Esophagus squamous epithelium (tissue), 5 donors: ENCODE results near the gene KIAA0513. TPM values are rescaled to one million over a fixed set of nuclear protein-coding genes. Genes with fewer than 3 reads are reported as not detected.

ENCODE experiments used
- DNase-seq: peaks from one replicate; lab custom pipeline; 2025; lab: John Stamatoyannopoulos, UW
- H3K27ac ChIP-seq, 4 donors: fragments of 200-600 bp; sonication (generic); one replicate each; pipeline ENCODE4 v1.5.1; 2016 to 2019; ENCODE audit warnings: mild to moderate bottlenecking in 1 of 4
- H3K27me3 ChIP-seq, 4 donors: fragments of 200-600 bp; sonication (generic); 1 replicate in 3 of 4; 2 replicates in 1 of 4; pipeline versions ENCODE4 v1.5.1 to v1.6.0; 2017 to 2021; ENCODE audit warnings: antibody characterized with exemption in 1 of 4
- H3K36me3 ChIP-seq, 3 donors: fragments of 200-600 bp; sonication (generic); one replicate each; pipeline ENCODE4 v1.5.1; 2016 to 2019
- H3K4me1 ChIP-seq, 3 donors: fragments of 200-600 bp; sonication (generic); one replicate each; pipeline ENCODE4 v1.5.1; 2017 to 2019
- H3K4me3 ChIP-seq, 4 donors: fragments of 200-600 bp; sonication (generic); 1 replicate in 3 of 4; 2 replicates in 1 of 4; pipeline ENCODE4 v1.5.1; 2016 to 2019; ENCODE audit warnings: mild to moderate bottlenecking in 2 of 4, moderate library complexity in 1 of 4
- H3K9me3 ChIP-seq, 3 donors: fragments of 200-600 bp; sonication (generic); one replicate each; pipeline ENCODE4 v1.5.1; 2016 to 2019
- POLR2A ChIP-seq, 4 donors: fragments of 450-650 bp; IDR thresholded peaks; one replicate each; pipeline ENCODE4 v1.6.1; 2017; ENCODE audit warnings: antibody characterized with exemption in 4 of 4, mild to moderate bottlenecking in 4 of 4, moderate library complexity in 3 of 4
- WGBS, 2 donors: methylation state at CpG; one replicate each; pipeline ENCODE4 v1.1.5; 2018; 5-methylcytosine and 5-hydroxymethylcytosine counted together
- intact Hi-C: fragments of 100-400 bp; cut with DNase I; formaldehyde crosslinking; loops from one replicate; pipeline ENCODE4 v1.15.0; 2022
- total RNA-seq, 4 donors: library from RNA; depleted of rRNA; stranded (reverse); fragments of >200 nt; gene quantifications; one replicate each; pipeline ENCODE4 v1.1.0, GENCODE V29; 2016
- TF ChIP-seq, protein P1 (sequence below), 6 experiments: fragments of 450-650 bp in 4 of 6; fragments of 200-600 bp in 2 of 6; sonication (generic) in 2 of 6; IDR thresholded peaks; one replicate each; pipeline ENCODE4 v1.5.1; 2016 to 2019; ENCODE audit warnings: antibody characterized with exemption in 6 of 6, mild to moderate bottlenecking in 4 of 6, moderate library complexity in 4 of 6
- donor health status: DM: yes; HTN: yes; CAD: no.

The KIAA0513 gene
- total RNA-seq, 4 donors from 2014 or later = 9.0 to 11.4 (median 9.7) TPM

- Histone ChIP-seq H3K4me1 (peaks cover 0 to 20% (median 0%) of the 10 kb centered on the region in 3 donors), H3K27ac (no peak overlapping the region), H3K4me3 (no peak overlapping the region), H3K9me3 (no peaks in the 10 kb centered on the region), H3K36me3 (peaks cover 0 to 25% (median 0%) of the 10 kb centered on the region in 3 donors), H3K27me3 (no peaks in the 10 kb centered on the region)
- no peak for DNase-seq
- TF ChIP-seq, protein P1, sequence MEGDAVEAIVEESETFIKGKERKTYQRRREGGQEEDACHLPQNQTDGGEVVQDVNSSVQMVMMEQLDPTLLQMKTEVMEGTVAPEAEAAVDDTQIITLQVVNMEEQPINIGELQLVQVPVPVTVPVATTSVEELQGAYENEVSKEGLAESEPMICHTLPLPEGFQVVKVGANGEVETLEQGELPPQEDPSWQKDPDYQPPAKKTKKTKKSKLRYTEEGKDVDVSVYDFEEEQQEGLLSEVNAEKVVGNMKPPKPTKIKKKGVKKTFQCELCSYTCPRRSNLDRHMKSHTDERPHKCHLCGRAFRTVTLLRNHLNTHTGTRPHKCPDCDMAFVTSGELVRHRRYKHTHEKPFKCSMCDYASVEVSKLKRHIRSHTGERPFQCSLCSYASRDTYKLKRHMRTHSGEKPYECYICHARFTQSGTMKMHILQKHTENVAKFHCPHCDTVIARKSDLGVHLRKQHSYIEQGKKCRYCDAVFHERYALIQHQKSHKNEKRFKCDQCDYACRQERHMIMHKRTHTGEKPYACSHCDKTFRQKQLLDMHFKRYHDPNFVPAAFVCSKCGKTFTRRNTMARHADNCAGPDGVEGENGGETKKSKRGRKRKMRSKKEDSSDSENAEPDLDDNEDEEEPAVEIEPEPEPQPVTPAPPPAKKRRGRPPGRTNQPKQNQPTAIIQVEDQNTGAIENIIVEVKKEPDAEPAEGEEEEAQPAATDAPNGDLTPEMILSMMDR (IDR thresholded peaks at IDR 0.05) = no peak
- TF ChIP-seq POLR2A (IDR thresholded peaks at IDR 0.05) = no peak
- intact Hi-C loops = no loop called here
- WGBS, 2 donors = 90 to 97% methylated on average over 6 of the region's 6 CpGs
These were observed 36.6 kb downstream of the KIAA0513 start for GRCh38 chr16:85064186-85064585.

GRCh38 chr16:85065099-85065498 is 37.5 kb downstream of the KIAA0513 start:
- Histone ChIP-seq H3K9me3 (no peaks in the 10 kb centered on the region), H3K4me3 (no peak overlapping the region), H3K27me3 (no peaks in the 10 kb centered on the region), H3K36me3 (peaks cover 0 to 35% (median 0%) of the 10 kb centered on the region in 3 donors), H3K27ac (no peak overlapping the region), H3K4me1 (peaks cover 0 to 20% (median 0%) of the 10 kb centered on the region in 3 donors)
- DNase-seq = no peak
- TF ChIP-seq, protein P1 (IDR thresholded peaks at IDR 0.05) = no peak
- no peak for TF ChIP-seq POLR2A (IDR thresholded peaks at IDR 0.05)
- intact Hi-C loops = no loop called here
- 91 to 100% methylated on average over 7 to 10 of the region's 13 CpGs for WGBS, 2 donors

DNA sequence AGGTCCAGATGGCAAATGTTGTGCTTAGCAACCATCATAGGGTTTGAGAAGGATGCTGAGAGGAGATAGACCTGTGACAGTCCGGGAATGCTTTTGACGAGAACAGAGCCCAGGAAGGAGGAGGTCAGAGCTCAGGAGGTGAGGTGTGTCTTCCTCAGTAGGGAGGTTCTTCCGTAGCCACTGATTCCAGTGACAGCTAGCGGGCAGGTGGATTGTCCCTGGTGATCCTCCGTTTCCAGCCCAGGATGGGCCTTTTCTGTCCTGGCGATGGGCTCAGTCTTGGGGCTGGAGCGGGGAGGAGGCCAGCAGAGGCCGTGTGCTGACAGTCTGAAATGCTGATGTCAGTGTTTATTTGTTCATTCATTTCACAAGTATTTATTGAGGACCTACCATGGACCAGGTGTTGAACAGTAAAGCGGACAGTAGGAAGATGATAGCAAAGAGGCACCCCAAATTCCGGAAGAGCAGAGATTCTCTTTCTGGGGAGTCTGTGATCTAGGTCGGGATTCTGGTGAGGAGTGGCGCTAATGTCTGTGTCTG is 38.8 kb downstream of the KIAA0513 start:
- TF ChIP-seq, protein P1 (IDR thresholded peaks at IDR 0.05) = no peak
- TF ChIP-seq POLR2A (IDR thresholded peaks at IDR 0.05) = no peak
- WGBS, 2 donors = 84 to 92% methylated on average over 9 to 12 of the region's 12 CpGs
- no peak for DNase-seq
- Histone ChIP-seq H3K9me3 (no peaks in the 10 kb centered on the region), H3K27ac (no peak overlapping the region), H3K4me1 (peaks cover 0 to 20% (median 0%) of the 10 kb centered on the region in 3 donors), H3K27me3 (no peaks in the 10 kb centered on the region), H3K4me3 (no peak overlapping the region), H3K36me3 (peaks cover 0 to 46% (median 0%) of the 10 kb centered on the region in 3 donors)
- intact Hi-C loops = no loop called here

DNA sequence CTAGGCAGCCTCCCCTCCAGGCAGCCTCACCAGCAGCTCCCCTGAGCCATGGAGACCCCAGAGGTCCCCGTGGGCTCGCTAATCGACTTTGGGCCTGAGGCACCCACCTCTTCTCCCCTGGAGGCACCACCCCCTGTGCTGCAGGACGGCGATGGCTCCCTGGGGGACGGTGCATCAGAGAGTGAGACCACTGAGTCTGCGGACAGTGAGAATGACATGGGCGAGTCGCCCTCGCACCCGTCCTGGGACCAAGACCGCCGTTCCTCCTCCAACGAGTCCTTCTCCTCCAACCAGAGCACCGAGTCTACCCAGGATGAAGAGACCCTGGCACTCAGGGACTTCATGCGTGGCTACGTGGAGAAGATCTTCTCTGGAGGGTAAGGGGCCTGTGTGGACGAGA is 39.4 kb downstream of the KIAA0513 start:
- no peak for DNase-seq

GRCh38 chr16:85067426-85067825 is 39.8 kb downstream of the KIAA0513 start:
- Histone ChIP-seq H3K27me3 (no peaks in the 10 kb centered on the region), H3K9me3 (no peaks in the 10 kb centered on the region), H3K4me3 (no peak overlapping the region), H3K36me3 (peaks cover 0 to 51% (median 0%) of the 10 kb centered on the region in 3 donors), H3K27ac (no peak overlapping the region), H3K4me1 (peaks cover 0 to 23% (median 0%) of the 10 kb centered on the region in 3 donors)
- 90 to 92% methylated on average over 4 to 8 of the region's 8 CpGs for WGBS, 2 donors
- no peak for DNase-seq
- no peak for TF ChIP-seq POLR2A (IDR thresholded peaks at IDR 0.05)
- TF ChIP-seq, protein P1 (IDR thresholded peaks at IDR 0.05) = no peak
- intact Hi-C loops = no loop called here

More for the DNA sequence above, 39.4 kb downstream of the KIAA0513 start:
- TF ChIP-seq, protein P1 (IDR thresholded peaks at IDR 0.05) = no peak
- TF ChIP-seq POLR2A (IDR thresholded peaks at IDR 0.05) = no peak
- H3K27me3 ChIP-seq = no peaks in the 10 kb centered on the region
- peaks cover 0 to 51% (median 0%) of the 10 kb centered on the region in 3 donors for H3K36me3 ChIP-seq
- intact Hi-C loops = no loop called here
- no peak overlapping the region for H3K27ac ChIP-seq
- no peak overlapping the region for H3K4me3 ChIP-seq
- no peaks in the 10 kb centered on the region for H3K9me3 ChIP-seq
- 80 to 86% methylated on average over 2 of the region's 18 CpGs for WGBS, 2 donors
- peaks cover 0 to 20% (median 0%) of the 10 kb centered on the region in 3 donors for H3K4me1 ChIP-seq
